ENCODE results near the gene JADE1.

DNA sequence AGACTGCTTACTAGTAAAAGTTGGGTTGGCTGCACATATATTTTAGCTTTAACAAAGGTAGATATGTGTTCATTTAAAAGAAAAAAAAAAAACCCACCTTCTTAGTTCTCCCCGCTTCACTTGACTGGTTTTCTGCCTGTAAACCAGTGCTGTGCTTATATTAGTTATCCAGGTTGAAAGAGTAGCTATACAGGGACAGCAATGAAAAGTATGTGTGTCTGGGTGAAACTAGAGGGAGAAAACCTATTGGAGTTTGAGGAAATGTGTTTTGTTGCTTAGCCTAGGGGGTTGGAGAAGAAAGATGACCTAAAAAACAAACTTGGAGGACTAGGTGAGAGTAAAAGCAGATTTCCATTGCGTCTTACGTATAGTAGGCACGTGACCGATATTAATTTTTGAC lies 4.5 kb downstream of the JADE1 start:
- TF ChIP-seq, protein P1, sequence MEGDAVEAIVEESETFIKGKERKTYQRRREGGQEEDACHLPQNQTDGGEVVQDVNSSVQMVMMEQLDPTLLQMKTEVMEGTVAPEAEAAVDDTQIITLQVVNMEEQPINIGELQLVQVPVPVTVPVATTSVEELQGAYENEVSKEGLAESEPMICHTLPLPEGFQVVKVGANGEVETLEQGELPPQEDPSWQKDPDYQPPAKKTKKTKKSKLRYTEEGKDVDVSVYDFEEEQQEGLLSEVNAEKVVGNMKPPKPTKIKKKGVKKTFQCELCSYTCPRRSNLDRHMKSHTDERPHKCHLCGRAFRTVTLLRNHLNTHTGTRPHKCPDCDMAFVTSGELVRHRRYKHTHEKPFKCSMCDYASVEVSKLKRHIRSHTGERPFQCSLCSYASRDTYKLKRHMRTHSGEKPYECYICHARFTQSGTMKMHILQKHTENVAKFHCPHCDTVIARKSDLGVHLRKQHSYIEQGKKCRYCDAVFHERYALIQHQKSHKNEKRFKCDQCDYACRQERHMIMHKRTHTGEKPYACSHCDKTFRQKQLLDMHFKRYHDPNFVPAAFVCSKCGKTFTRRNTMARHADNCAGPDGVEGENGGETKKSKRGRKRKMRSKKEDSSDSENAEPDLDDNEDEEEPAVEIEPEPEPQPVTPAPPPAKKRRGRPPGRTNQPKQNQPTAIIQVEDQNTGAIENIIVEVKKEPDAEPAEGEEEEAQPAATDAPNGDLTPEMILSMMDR (IDR thresholded peaks at IDR 0.05; ENCODE audit: insufficient read depth, low read length, poor library complexity, severe bottlenecking) = no peak
- no peak for TF ChIP-seq EZH2phosphoT487 (conservative IDR thresholded peaks at IDR 0.05; ENCODE audit: low read length)
